ENCODE results near the gene FBN3.
"Not testable (repeated sequence)": the region's sequence is repeated elsewhere in the genome, so short reads cannot be mapped to it uniquely, and the experiment has no call there.

Gene FBN3

GRCh38 chr19:8110931-8111330 lies 38.5 kb downstream of the FBN3 start:
- no peak for TF ChIP-seq CTCF (conservative IDR thresholded peaks at IDR 0.05; ENCODE audit: low read depth, low read length)
- H3K4me3 ChIP-seq (ENCODE audit: low read depth, low read length): no peak overlapping the region
- DNase-seq (ENCODE audit: low read depth): no peak

GRCh38 chr19:8109890-8110662 lies 39.3 kb downstream of the FBN3 start:
- H3K4me3 ChIP-seq (ENCODE audit: low read depth, low read length): no peak overlapping the region
- no peak for TF ChIP-seq CTCF (conservative IDR thresholded peaks at IDR 0.05; ENCODE audit: low read depth, low read length)
- no peak for DNase-seq (ENCODE audit: low read depth)

GRCh38 chr19:8109455-8109854 lies 39.9 kb downstream of the FBN3 start:
- TF ChIP-seq CTCF (conservative IDR thresholded peaks at IDR 0.05; ENCODE audit: low read depth, low read length): no peak
- H3K4me3 ChIP-seq (ENCODE audit: low read depth, low read length): no peak overlapping the region

GRCh38 chr19:8108560-8109445 lies 40.6 kb downstream of the FBN3 start:
- no peak overlapping the region for H3K4me3 ChIP-seq (ENCODE audit: low read depth, low read length)
- TF ChIP-seq CTCF (conservative IDR thresholded peaks at IDR 0.05; ENCODE audit: low read depth, low read length): no peak
- no peak for DNase-seq (ENCODE audit: low read depth)

More at GRCh38 chr19:8109455-8109854, 39.9 kb downstream of the FBN3 start:
- DNase-seq (ENCODE audit: low read depth): no peak

GRCh38 chr19:8107301-8107903 lies 42.0 kb downstream of the FBN3 start:
- TF ChIP-seq CTCF (conservative IDR thresholded peaks at IDR 0.05; ENCODE audit: low read depth, low read length): no peak
- H3K4me3 ChIP-seq (ENCODE audit: low read depth, low read length): no peak overlapping the region
- DNase-seq (ENCODE audit: low read depth): no peak

GRCh38 chr19:8105471-8105870 lies 43.9 kb downstream of the FBN3 start:
- no peak for TF ChIP-seq CTCF (conservative IDR thresholded peaks at IDR 0.05; ENCODE audit: low read depth, low read length)
- H3K4me3 ChIP-seq (ENCODE audit: low read depth, low read length): no peak overlapping the region
- DNase-seq (ENCODE audit: low read depth): no peak

GRCh38 chr19:8101910-8102309 lies 47.5 kb downstream of the FBN3 start:
- DNase-seq (ENCODE audit: low read depth); H3K4me3 ChIP-seq (ENCODE audit: low read depth, low read length): not testable (repeated sequence)

All from choroid plexus epithelial cell (primary cell).